ENCODE data around the gene POM121C. TPM values are rescaled to one million over a fixed set of nuclear protein-coding genes. Genes with fewer than 3 reads are reported as not detected.
"Not testable (repeated sequence)": the region's sequence is repeated elsewhere in the genome, so short reads cannot be mapped to it uniquely, and the experiment has no call there.

Gene POM121C
- total RNA-seq, 2 donors from 2014 or later: 108 to 220 TPM

GRCh38 chr7:75374144-75374518, 112.0 kb downstream of the POM121C start:
- H3K4me1 Mint-ChIP-seq; H3K27me3 Mint-ChIP-seq; H3K27ac Mint-ChIP-seq; H3K9me3 Mint-ChIP-seq; H3K36me3 Mint-ChIP-seq (ENCODE audit: low read depth); ATAC-seq (replicated peaks); H3K4me3 Mint-ChIP-seq: not testable (repeated sequence)

- not testable (repeated sequence) for H3K27me3 Mint-ChIP-seq; H3K4me3 Mint-ChIP-seq; H3K4me1 Mint-ChIP-seq; H3K9me3 Mint-ChIP-seq; H3K36me3 Mint-ChIP-seq (ENCODE audit: low read depth); ATAC-seq (replicated peaks); H3K27ac Mint-ChIP-seq
These were observed 118.8 kb downstream of the POM121C start for GRCh38 chr7:75367313-75367712.

Other genes starting within 250 kb of the POM121C start
- gene TRIM73, start 90.7 kb downstream of the POM121C start, total RNA-seq: 1 to 10 TPM; 3.2 to 8.6 TPM
- gene SPDYE5, start 6.0 kb upstream of the POM121C start, total RNA-seq: under 1 TPM in 1 of 2 donors, not detected in 1; 0.24 TPM